GM15510 (cell line): ENCODE results near the gene SCYGR3.
"Not testable (repeated sequence)": the region's sequence is repeated elsewhere in the genome, so short reads cannot be mapped to it uniquely, and the experiment has no call there.

Experiments
- POLR2A ChIP-seq: IDR thresholded peaks from 3 replicates; pipeline ENCODE4 v1.6.1; 2011; ENCODE audit warnings: borderline replicate concordance; ENCODE audit not compliant: insufficient read length; ENCODE audit errors: extremely low read depth

Gene SCYGR3

GRCh38 chr2:227623226-227623625 is 8.6 kb upstream of the SCYGR3 start:
- TF ChIP-seq POLR2A, result no peak

- TF ChIP-seq POLR2A, result no peak
Observed at GRCh38 chr2:227617316-227618230, 2.9 kb upstream of the SCYGR3 start, which contains the start of gene SCYGR4. SCYGR4 (plus strand) TSS chr2:227617498; CDS start chr2:227617498, 0 bp downstream.

DNA sequence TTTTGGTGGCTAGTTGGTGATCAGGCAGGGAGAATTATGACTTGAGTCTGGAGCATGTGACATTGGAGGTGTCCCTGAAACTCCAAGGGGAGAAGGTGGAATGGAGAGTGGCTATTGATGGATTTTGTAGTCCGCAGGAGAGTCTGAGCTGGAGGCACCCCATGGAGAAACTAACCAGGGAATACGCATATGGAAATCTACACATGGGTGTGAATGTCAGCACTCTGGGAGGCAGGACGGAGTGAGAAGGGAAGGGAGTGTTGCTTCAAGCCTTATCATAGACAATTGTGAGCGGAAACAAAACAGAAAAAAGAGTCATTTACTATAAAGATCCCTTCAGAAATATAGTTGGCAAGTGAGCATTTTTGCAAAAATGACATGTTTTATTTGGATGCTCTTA is 2.0 kb upstream of the SCYGR3 start:
- TF ChIP-seq POLR2A, result no peak

- no peak for TF ChIP-seq POLR2A
Observed at GRCh38 chr2:227615906-227616305, 1.3 kb upstream of the SCYGR3 start.

DNA sequence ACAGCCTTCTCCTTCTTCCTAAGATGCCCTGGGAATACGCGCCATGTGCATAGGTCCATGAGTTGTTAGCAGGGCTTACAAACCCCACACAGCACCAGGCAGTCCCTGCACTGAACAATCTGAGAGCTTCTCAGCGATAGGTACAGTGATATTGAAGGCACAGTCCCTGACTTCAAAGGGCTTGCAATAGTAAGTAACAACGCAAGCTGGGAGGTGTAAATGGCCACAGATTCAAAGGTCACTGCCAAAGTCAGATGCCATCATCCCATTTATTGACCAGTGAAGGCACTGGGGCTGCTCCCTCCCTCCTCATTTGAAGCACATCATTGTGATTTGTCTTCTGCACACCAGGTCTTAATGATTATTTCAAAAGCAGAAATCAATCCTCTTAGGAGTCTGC is 541 bp upstream of the SCYGR3 start:
- TF ChIP-seq POLR2A, result no peak

DNA sequence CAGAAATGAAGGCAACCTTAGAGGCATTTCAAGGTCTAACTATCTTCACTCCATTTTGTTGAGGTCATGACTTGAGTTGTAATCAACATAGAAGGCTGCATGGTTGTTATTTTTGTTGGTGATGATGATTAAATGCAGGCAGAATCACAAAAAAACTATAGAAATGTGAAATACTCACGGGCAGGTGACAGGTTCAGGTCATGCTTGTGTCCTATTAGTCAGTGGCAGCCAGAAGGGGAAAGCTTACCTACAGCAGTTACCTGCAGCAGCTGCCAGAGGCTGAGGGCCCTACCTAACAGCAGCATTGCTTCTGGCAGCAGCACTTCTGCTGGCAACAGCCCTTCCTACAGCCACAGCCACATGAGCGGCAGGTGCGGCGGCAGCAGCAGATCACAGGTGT is 394 bp downstream of the SCYGR3 start:
- no peak for TF ChIP-seq POLR2A

DNA sequence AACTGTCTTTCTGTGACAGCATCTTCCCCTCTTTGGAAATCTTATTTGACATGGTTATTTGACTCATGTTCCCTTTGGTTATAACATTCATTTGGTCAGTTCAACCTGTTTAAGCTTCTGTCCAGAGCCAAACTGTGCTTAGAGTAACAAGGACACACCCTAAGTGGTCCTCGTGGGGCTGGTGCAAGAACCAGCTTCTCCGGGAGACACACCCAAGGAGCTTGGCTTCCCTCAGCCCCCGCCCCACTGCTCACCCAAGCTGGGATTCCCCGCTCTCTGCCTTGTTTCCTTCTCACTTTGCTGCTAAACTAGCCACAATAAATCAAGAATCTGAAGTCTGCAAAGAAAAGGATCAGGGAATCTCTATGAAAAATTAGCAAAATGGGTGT is 1.4 kb downstream of the SCYGR3 start:
- no peak for TF ChIP-seq POLR2A

GRCh38 chr2:227612546-227613271 is 1.9 kb downstream of the SCYGR3 start:
- no peak for TF ChIP-seq POLR2A

DNA sequence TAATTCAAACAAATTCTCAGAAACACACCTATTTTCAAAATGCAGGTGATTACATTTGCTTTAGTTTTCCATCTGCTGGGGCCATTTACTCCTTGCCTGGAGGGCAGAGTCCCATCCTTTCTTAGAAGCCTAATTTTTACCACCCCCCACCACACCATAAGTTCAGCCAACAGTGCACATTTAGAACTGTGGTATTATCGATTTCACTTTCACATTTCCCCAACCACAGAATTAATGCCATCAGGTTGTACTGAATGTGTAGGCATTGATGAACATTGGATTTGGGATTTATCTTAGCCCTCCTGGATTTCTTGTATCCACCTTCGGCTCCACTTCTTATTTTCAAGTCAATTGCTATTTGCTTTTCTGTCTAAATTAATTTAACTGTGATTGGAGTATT is 4.5 kb downstream of the SCYGR3 start:
- TF ChIP-seq POLR2A, result no peak

- no peak for TF ChIP-seq POLR2A
Observed at GRCh38 chr2:227608561-227609338, 5.9 kb downstream of the SCYGR3 start.

GRCh38 chr2:227607941-227608340 is 6.7 kb downstream of the SCYGR3 start:
- no peak for TF ChIP-seq POLR2A

DNA sequence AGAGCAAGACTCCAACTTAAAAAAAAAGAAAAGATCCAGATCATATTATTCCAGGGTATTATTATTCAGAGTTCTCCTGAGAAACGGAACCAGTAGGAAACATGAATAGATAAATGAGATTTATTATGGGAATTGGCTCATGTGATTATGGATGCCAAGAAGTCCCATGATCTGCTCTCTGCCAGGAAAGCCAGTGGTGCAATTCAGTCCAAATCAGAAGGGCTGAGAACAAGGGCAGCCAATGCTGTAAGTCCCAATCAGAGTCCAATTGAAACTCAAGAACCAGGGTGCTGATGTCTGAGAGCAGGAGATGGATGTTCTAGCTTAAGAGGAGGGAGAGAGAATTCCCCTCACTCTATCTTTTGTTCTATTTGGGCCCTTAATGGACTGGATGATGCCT is 8.2 kb downstream of the SCYGR3 start:
- no peak for TF ChIP-seq POLR2A

- TF ChIP-seq POLR2A, result no peak
Observed at GRCh38 chr2:227602358-227602757, 12.3 kb downstream of the SCYGR3 start.

DNA sequence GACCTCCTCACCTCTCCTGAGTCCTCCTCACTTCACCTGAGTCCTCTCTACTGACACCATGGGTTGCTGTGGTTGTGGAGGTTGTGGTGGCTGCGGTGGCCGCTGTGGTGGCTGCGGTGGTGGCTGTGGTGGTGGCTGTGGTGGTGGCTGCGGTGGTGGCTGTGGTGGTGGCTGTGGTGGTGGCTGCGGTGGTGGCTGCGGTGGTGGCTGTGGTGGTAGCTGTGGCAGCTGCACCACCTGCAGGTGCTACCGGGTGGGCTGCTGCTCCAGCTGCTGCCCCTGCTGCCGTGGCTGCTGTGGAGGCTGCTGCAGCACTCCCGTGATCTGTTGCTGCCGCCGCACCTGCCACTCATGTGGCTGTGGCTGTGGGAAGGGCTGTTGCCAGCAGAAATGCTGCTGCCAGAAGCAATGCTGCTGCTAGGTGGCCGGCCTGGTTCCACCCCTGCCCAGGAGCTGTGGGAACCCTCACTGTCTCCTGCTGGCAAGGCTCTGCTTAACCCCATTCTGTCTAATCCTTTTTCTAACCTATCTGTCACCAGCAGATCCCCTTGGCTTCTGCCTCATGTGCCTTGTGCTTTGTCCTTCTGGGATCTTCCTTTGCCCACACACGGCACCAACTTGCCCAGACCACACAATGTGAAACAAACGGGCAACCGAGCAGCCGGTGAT is 15.7 kb downstream of the SCYGR3 start, which contains the start of gene SCYGR2:
TSS of gene SCYGR2 (plus strand) at position 59 of the 669 bp plus-strand sequence. CDS start at position 59, 0 bp downstream.
- TF ChIP-seq POLR2A, result not testable (repeated sequence)
